ENCODE measurements around the gene IRF3.

DNA sequence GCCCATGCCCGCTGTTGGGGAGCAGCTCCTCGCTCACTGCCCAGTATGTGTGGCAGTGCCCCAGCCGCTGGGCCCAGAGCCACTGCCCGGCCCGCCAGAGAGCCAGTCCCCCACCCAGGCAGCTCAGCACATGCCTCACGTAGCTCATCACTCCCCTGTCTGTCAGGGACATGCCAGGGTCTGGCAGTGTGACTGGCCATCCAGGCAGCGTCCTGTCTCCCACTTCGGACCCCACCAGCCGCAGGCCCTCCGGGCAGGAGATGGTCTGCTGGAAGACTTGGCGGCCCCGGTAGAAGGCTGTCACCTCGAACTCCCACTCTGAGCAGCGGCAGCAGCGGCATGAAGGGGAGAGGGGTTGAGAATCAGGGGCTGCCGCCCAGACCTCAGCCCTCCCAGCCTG lies 3.6 kb downstream of the IRF3 start:
- TF ChIP-seq, protein P1, sequence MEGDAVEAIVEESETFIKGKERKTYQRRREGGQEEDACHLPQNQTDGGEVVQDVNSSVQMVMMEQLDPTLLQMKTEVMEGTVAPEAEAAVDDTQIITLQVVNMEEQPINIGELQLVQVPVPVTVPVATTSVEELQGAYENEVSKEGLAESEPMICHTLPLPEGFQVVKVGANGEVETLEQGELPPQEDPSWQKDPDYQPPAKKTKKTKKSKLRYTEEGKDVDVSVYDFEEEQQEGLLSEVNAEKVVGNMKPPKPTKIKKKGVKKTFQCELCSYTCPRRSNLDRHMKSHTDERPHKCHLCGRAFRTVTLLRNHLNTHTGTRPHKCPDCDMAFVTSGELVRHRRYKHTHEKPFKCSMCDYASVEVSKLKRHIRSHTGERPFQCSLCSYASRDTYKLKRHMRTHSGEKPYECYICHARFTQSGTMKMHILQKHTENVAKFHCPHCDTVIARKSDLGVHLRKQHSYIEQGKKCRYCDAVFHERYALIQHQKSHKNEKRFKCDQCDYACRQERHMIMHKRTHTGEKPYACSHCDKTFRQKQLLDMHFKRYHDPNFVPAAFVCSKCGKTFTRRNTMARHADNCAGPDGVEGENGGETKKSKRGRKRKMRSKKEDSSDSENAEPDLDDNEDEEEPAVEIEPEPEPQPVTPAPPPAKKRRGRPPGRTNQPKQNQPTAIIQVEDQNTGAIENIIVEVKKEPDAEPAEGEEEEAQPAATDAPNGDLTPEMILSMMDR (IDR thresholded peaks at IDR 0.05; ENCODE audit: insufficient read depth, low read length, poor library complexity, severe bottlenecking), result no peak
- no peak for TF ChIP-seq EZH2phosphoT487 (conservative IDR thresholded peaks at IDR 0.05; ENCODE audit: low read length)
